ENCODE data around the gene ENTPD3. TPM values are rescaled to one million over a fixed set of nuclear protein-coding genes. Genes with fewer than 3 reads are reported as not detected.
"Not testable (repeated sequence)": the region's sequence is repeated elsewhere in the genome, so short reads cannot be mapped to it uniquely, and the experiment has no call there.

ENTPD3 gene
- total RNA-seq, 2 experiments from 2014 or later: not detected

DNA sequence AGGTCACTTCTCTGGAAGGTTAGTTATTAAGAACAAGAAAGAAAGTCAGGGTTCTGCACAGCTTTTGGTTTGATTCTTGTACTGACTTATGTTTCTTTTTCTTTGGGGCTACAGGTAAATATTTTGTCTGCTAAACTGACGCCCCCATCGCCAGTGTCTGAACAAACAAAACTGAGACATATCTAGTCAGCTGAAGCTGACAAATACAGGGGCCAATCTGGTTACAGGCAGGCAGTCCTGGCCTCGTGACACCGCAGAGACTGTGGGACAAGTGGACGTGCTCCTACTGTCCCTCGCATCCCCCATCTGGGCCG, 65.5 kb downstream of the ENTPD3 start:
- Mint-ChIP-seq H3K27ac (peak overlapping the region; percentile 96), H3K4me3 (peak overlapping the region; percentile 96), H3K9me3 (ENCODE audit: low read depth) (no peaks in the 10 kb centered on the region), H3K36me3 (ENCODE audit: low read depth) (peaks cover 3% of the 10 kb centered on the region), H3K4me1 (peaks cover 30% of the 10 kb centered on the region), H3K27me3 (no peaks in the 10 kb centered on the region)
- DNase-seq: no peak
- POLR2A ChIA-PET: no interaction called here
- CTCF ChIA-PET: interaction anchor here (0.6 to 1.6 kb wide), 2 partner anchors 25 to 124 kb away, joined by 3 to 6 read pairs; partner anchors contain the start of gene ZNF619
- intact Hi-C loops (cut with DNase I, micrococcal nuclease): loop anchor here (2.0 to 10.0 kb wide), 6 partner anchors 24 to 1510 kb away; partner anchors contain the start of genes SCN11A (in 1 of the 2), ULK4 (in 1 of the 2), WDR48 (in 1 of the 2) and ZNF619 (in 1 of the 2)
- no peak for ATAC-seq

DNA sequence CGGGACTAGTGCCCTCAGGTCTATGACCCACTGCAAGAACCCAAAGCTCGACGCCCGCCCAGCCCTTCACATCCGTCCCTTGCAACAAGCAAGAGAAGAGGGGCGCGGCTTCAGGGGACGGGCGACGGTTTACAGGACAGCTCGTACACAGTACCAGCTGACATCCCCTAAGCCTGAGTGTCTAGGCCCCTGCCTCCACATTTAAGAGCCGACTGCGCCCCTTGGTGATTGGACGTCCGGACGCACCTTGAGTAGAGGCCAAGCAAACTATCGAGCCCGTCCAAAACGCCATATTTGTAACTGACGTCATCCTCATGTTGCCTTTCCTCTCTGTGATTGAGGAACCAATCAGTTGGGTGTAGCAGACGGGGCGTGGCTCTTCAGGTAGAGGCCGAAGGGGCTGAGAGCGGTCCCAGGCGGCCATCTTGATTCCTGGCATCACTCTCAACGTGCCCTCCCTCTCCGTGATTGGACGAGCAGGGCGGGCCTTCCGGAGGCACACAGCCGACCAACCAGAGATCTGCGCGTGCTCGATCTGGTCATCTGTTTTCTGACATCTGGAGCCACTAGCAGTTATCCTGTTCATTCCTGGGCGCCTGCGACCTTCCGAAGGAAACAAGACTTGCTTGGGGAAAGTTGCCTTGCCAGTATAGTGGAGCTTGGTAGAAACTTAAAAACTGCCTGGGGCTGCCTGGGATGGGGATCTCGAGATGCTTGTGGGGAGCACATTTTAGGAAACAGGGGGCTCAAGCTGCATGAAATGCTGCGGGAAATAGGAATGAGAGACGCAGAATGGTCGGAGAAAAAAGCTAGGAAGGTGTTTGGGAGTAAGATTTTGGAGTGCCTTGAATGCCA, 66.1 kb downstream of the ENTPD3 start:
- Mint-ChIP-seq H3K36me3 (ENCODE audit: low read depth) (peaks cover 6% of the 10 kb centered on the region), H3K4me1 (peaks cover 30% of the 10 kb centered on the region), H3K27ac (peak overlapping the region; percentile 96), H3K9me3 (ENCODE audit: low read depth) (no peaks in the 10 kb centered on the region), H3K27me3 (no peaks in the 10 kb centered on the region), H3K4me3 (peak overlapping the region; percentile 96)
- ChIA-PET POLR2A (interaction anchor here (0.6 kb wide), 1 partner anchor 30 kb away, joined by 3 read pairs; no protein-coding TSS in a partner anchor), CTCF (interaction anchor here (0.6 to 1.6 kb wide), 4 partner anchors 24 to 125 kb away, joined by 3 to 6 read pairs (median 4); partner anchors contain the start of genes ZNF619 and ZNF620)
- DNase-seq (peak; percentile 98), ATAC-seq (peak; percentile 94)
- intact Hi-C loops (cut with DNase I, micrococcal nuclease): loop anchor here (1.0 to 10.0 kb wide), 11 partner anchors 24 to 1510 kb away; partner anchors contain the start of genes EIF1B (in 2 of the 2), ULK4 (in 2 of the 2), CTNNB1 (in 1 of the 2) and SCN11A (in 1 of the 2)

DNA sequence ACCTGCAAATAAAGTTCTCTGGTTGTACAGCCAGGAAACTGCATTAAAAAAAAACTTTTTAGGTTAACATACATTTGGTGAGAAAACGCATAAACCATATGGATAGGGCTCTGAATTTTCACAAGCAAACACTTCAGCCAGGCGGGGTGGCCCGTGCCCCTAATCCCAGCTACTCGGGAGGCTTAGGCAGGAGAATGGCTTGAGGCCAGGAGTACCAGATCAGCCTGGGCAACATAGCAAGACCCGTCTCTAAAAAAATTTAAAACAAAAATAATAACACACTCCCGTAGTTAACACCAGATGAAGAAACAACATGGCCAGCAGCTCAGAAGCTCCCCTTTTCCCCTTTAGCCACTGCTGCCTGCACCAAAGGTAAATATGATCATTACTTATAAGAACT, 66.9 kb downstream of the ENTPD3 start:
- H3K4me1 Mint-ChIP-seq: peaks cover 39% of the 10 kb centered on the region
- ATAC-seq: no peak
- H3K9me3 Mint-ChIP-seq (ENCODE audit: low read depth): no peaks in the 10 kb centered on the region
- intact Hi-C loops (cut with DNase I, micrococcal nuclease): loop anchor here (1.0 to 10.0 kb wide), 11 partner anchors 23 to 1509 kb away; partner anchors contain the start of genes EIF1B (in 2 of the 2), ULK4 (in 2 of the 2), CTNNB1 (in 1 of the 2) and SCN11A (in 1 of the 2)
- ChIA-PET CTCF (interaction anchor here (0.7 to 1.6 kb wide), 3 partner anchors 52 to 125 kb away, joined by 4 to 6 read pairs (median 5); partner anchors contain the start of gene ZNF620), POLR2A (no interaction called here)
- H3K27ac Mint-ChIP-seq: peak overlapping the region; percentile 96
- DNase-seq: no peak
- H3K27me3 Mint-ChIP-seq: no peaks in the 10 kb centered on the region
- H3K36me3 Mint-ChIP-seq (ENCODE audit: low read depth): peaks cover 15% of the 10 kb centered on the region
- H3K4me3 Mint-ChIP-seq: peak overlapping the region; percentile 96

DNA sequence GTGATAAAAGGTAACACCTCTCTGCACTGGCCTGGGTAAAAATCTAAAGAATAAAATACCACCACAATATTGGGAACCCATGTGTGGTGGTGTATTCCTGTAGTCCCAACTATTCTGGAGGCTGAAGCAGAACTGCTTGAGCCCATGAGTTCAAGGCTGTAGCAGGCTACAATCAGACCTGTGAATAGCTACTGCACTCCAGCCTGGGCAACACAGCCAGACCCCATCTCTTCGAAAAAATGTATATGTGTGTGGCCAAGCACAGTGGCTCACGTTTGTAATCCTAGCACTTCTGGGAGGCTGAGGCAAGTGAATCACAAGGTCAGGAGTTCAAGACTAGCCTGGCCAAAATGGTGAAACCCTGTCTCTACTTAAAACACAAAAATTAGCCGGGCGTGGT, 68.3 kb downstream of the ENTPD3 start:
- H3K4me3 Mint-ChIP-seq: peak overlapping the region; percentile 86
- intact Hi-C loops (cut with DNase I, micrococcal nuclease): loop anchor here (5.0 to 10.0 kb wide), 3 partner anchors 749 to 1152 kb away; partner anchors contain the start of gene RPSA (in 1 of the 2)
- no peaks in the 10 kb centered on the region for H3K9me3 Mint-ChIP-seq (ENCODE audit: low read depth)

DNA sequence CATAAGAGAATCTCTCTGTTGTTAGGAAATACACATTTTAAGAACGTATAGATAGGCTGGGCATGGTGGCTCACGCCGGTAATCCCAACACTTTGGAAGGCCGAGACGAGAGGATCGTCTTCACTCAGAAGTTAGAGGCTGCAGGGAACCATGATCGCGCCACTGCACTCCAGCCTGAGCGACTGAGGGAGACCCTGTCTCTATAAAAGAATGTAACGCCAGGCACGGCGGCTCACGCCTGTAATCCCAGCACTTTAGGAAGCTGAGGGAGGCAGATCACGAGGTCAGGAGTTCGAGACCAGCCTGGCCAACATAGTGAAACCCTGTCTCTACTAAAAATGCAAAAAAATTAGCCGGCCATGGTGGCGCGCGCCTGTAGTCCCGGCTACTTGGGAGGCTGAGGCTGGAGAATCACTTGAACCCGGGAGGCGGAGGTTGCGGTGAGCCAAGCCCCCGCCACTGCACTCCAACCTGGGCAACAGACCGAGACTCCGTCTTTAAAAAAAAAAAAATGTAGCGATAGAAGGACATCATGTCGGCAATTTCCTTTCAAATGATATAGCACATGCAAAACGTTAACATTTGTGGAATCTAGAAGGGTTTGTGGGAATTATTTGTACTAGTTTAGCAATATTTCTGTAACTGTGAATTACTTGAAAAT, 69.4 kb downstream of the ENTPD3 start:
- ATAC-seq (no peak), DNase-seq (no peak)
- intact Hi-C loops (cut with DNase I, micrococcal nuclease): loop anchor here (2.0 to 10.0 kb wide), 7 partner anchors 50 to 1556 kb away; partner anchors contain the start of genes RPSA (in 2 of the 2), ZNF620 (in 1 of the 2) and ZNF621 (in 1 of the 2)
- Mint-ChIP-seq H3K27ac (peak overlapping the region; percentile 97), H3K27me3 (no peaks in the 10 kb centered on the region), H3K9me3 (ENCODE audit: low read depth) (no peaks in the 10 kb centered on the region), H3K36me3 (ENCODE audit: low read depth) (peaks cover 31% of the 10 kb centered on the region), H3K4me1 (peaks cover 59% of the 10 kb centered on the region), H3K4me3 (peak overlapping the region; percentile 86)
- ChIA-PET POLR2A (interaction anchor here (0.8 to 1.3 kb wide), 3 partner anchors 10 to 27 kb away, joined by 4 to 5 read pairs (median 4); no protein-coding TSS in a partner anchor), CTCF (interaction anchor here (0.6 to 1.0 kb wide), 3 partner anchors 126 to 321 kb away, joined by 3 to 8 read pairs (median 3); no protein-coding TSS in a partner anchor)

More for the DNA sequence above, 68.3 kb downstream of the ENTPD3 start:
- ChIA-PET CTCF (interaction anchor here (1.1 kb wide), 1 partner anchor 10 kb away, joined by 3 read pairs; no protein-coding TSS in a partner anchor), POLR2A (no interaction called here)
- ATAC-seq (no peak), DNase-seq (no peak)
- Mint-ChIP-seq H3K4me1 (peaks cover 51% of the 10 kb centered on the region), H3K36me3 (ENCODE audit: low read depth) (peaks cover 24% of the 10 kb centered on the region), H3K27ac (no peak overlapping the region), H3K27me3 (no peaks in the 10 kb centered on the region)

DNA sequence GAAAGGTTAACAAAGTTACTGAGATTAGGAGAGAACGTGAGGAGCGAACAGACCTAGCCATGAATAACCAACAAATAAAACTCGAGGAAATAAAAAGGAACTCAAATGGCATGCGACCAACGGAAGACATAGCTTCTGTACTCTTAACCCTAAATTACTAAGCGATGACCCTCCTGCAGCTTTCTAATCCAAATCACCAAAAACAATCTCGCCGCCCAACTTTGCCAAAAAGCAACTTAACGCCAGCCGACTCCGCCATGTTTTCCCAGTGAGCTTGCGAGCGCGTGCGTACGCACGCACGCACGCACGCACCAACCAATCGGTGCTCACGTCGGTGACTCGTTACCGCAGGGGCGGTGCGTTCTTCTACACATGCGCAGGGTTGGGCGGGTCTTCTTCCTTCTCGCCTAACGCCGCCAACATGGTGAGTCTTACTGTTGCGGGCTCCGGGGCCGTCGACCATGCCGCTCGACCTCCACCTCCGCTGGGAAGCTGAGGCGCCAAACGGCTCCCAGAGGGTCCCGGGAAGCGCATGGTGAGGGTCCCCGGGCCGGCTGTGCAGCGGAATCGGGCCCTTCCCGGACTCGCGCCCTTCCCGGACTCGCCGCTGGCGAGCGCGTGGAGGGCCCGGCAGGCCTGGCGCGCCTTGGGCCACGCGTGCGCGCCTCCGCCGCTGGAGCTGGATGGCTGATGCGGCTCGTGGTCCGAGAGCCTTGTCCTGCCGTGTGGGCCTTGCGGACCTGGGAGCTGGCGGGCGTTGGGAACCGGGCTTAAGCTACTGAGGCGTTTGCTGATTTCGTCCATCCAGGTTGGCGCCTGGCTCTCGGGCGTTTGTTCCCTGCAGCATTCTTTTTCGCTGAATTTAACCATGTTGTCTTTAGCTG, 70.2 kb downstream of the ENTPD3 start, which contains the start of gene RPL14:
Gene RPL14, plus strand, starts transcription at position 400 of the 884 bp plus-strand sequence. Its CDS starts 133 bp downstream, at position 533.
- ChIA-PET CTCF (interaction anchor here (0.6 to 1.0 kb wide), 2 partner anchors 126 to 140 kb away, joined by 3 to 8 read pairs; no protein-coding TSS in a partner anchor), POLR2A (interaction anchor here (0.6 to 1.3 kb wide), 5 partner anchors 10 to 148 kb away, joined by 3 to 5 read pairs (median 4); partner anchors contain the start of gene EIF1B)
- ATAC-seq: peak; percentile 76
- intact Hi-C loops (cut with DNase I, micrococcal nuclease): loop anchor here (1.0 to 10.0 kb wide), 11 partner anchors 20 to 1556 kb away; partner anchors contain the start of genes EIF1B (in 2 of the 2), RPSA (in 2 of the 2), ZNF621 (in 2 of the 2) and ULK4 (in 1 of the 2)
- H3K9me3 Mint-ChIP-seq (ENCODE audit: low read depth): no peaks in the 10 kb centered on the region
- H3K4me1 Mint-ChIP-seq: peaks cover 64% of the 10 kb centered on the region
- peaks cover 39% of the 10 kb centered on the region for H3K36me3 Mint-ChIP-seq (ENCODE audit: low read depth)
- DNase-seq: peak; percentile 97
- peak within 1 kb of the TSS; percentile 86 for H3K4me3 Mint-ChIP-seq
- H3K27me3 Mint-ChIP-seq: no peaks in the 10 kb centered on the region
- peak within 1 kb of the TSS; percentile 97 for H3K27ac Mint-ChIP-seq

DNA sequence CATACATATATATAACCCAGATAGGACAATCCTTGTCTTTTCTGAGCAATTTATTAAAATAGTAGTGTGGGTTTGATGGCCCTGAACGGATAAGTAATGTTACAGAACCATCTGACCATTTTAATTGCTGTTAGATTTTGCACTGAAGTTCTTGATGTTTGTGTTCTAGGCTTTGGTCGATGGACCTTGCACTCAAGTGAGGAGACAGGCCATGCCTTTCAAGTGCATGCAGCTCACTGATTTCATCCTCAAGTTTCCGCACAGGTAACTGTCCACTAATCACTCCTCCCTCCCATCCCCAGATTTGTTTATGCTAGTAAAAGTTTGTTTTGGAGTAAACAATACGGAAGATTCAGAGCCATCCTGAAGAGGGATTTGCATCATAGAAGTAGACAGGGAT, 71.5 kb downstream of the ENTPD3 start:
- no peaks in the 10 kb centered on the region for H3K27me3 Mint-ChIP-seq
- intact Hi-C loops (cut with DNase I, micrococcal nuclease): loop anchor here (5.0 to 10.0 kb wide), 3 partner anchors 746 to 1149 kb away; partner anchors contain the start of gene RPSA (in 1 of the 2)
- ATAC-seq: no peak
- peak overlapping the region; percentile 97 for H3K27ac Mint-ChIP-seq
- DNase-seq: no peak
- H3K9me3 Mint-ChIP-seq (ENCODE audit: low read depth): no peaks in the 10 kb centered on the region
- peaks cover 57% of the 10 kb centered on the region for H3K4me1 Mint-ChIP-seq
- POLR2A ChIA-PET: interaction anchor here (0.7 kb wide), 1 partner anchor 1309 kb away, joined by 3 read pairs; no protein-coding TSS in a partner anchor
- H3K36me3 Mint-ChIP-seq (ENCODE audit: low read depth): peaks cover 49% of the 10 kb centered on the region
- CTCF ChIA-PET: interaction anchor here (0.6 kb wide), 2 partner anchors 20 kb away, joined by 3 to 4 read pairs; no protein-coding TSS in a partner anchor
- H3K4me3 Mint-ChIP-seq: peak overlapping the region; percentile 86

DNA sequence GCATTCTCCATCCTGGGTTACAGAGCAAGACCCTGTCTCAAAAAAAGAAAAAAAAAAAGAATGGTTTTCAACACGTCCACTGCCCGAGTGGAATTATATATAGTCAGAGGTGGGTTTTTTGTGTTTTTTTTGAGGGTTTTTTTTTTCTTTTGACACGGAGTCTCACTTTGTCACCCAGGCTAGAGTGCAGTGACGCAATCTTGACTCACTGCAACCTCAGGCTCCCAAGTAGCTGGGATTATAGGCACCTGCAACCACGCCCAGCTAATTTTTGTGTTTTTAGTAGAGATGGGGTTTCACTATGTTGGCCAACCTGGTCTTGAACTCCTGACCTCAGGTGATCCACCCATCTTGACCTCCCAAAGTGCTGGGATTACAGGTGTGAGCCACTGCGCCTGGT, 73.5 kb downstream of the ENTPD3 start:
- H3K4me3 Mint-ChIP-seq; intact Hi-C loops (cut with DNase I, micrococcal nuclease); H3K9me3 Mint-ChIP-seq (ENCODE audit: low read depth); ATAC-seq; H3K27me3 Mint-ChIP-seq: not testable (repeated sequence)
- H3K27ac Mint-ChIP-seq: peak overlapping the region; percentile 65
- CTCF ChIA-PET: interaction anchor here (0.6 kb wide), 1 partner anchor 32 kb away, joined by 3 read pairs; no protein-coding TSS in a partner anchor
- peaks cover 64% of the 10 kb centered on the region for H3K36me3 Mint-ChIP-seq (ENCODE audit: low read depth)
- DNase-seq: peak; percentile 46
- H3K4me1 Mint-ChIP-seq: peaks cover 55% of the 10 kb centered on the region
- POLR2A ChIA-PET: interaction anchor here (0.6 to 0.8 kb wide), 3 partner anchors 18 to 145 kb away, joined by 3 to 9 read pairs (median 5); no protein-coding TSS in a partner anchor

DNA sequence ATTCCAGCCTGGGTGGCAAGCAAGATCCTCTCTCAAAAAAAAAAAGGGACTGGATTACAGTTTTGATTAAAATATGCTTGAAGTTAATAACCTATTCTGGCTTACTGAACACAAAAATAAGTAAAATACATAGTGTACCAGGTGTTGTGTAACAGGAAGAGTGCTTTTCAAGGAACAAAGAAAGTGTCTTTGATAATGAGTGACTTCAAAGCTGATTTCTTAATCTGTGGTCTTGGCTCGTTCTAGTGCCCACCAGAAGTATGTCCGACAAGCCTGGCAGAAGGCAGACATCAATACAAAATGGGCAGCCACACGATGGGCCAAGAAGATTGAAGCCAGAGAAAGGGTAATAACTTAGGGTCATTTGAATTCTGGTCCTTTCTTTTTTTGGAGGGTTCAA, 74.2 kb downstream of the ENTPD3 start:
- no peaks in the 10 kb centered on the region for H3K9me3 Mint-ChIP-seq (ENCODE audit: low read depth)
- ChIA-PET POLR2A (interaction anchor here (0.8 kb wide), 1 partner anchor 17 kb away, joined by 3 read pairs; no protein-coding TSS in a partner anchor), CTCF (interaction anchor here (1.0 kb wide), 1 partner anchor 33 kb away, joined by 5 read pairs; no protein-coding TSS in a partner anchor)
- no peak overlapping the region for H3K4me3 Mint-ChIP-seq
- ATAC-seq: no peak
- no peak overlapping the region for H3K27ac Mint-ChIP-seq
- DNase-seq: no peak
- peaks cover 49% of the 10 kb centered on the region for H3K4me1 Mint-ChIP-seq
- no peaks in the 10 kb centered on the region for H3K27me3 Mint-ChIP-seq
- H3K36me3 Mint-ChIP-seq (ENCODE audit: low read depth): peaks cover 66% of the 10 kb centered on the region
- intact Hi-C loops (cut with DNase I, micrococcal nuclease): no loop called here

Data from activated CD4-positive, alpha-beta T cell treated with anti-CD3 and anti-CD28 coated beads for 36 hours (primary cell).